ENCODE measurements around the gene CDK5R1.

The CDK5R1 gene

DNA sequence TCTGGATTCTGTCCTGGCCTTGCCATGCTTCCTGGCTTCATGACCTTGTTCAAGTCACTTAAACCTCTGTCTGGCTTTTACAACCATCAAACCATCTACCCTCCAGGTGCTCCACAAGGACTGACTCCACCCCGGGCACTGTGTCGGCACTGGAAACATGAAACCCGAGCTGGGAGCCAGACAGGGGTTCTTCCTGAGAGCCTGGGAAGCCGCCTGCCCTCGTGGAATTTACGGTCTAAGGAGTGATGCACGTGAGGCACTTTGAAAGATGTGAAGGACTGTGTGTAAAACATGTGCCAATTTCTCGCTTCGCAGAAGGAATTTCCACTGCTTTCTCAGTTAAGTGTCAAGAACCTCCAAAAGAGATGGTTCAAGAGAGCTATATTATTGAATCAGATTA is 11.6 kb downstream of the CDK5R1 start:
- Histone ChIP-seq H3K9ac (ENCODE audit: low read depth, low read length, poor library complexity, severe bottlenecking) (no peak overlapping the region), H3K9me2 (replicated peaks; ENCODE audit: low read depth, low read length) (no peaks in the 10 kb centered on the region), H3K36me3 (ENCODE audit: insufficient read depth, low read length) (no peaks in the 10 kb centered on the region), H3K4me3 (ENCODE audit: low read length, poor library complexity, severe bottlenecking) (no peak overlapping the region), H3K27me3 (ENCODE audit: insufficient read depth, low read length, poor library complexity, severe bottlenecking) (no peaks in the 10 kb centered on the region), H3K4me2 (ENCODE audit: low read depth, low read length, poor library complexity, severe bottlenecking) (no peak overlapping the region), H2AFZ (ENCODE audit: low read length) (no peak overlapping the region), H3K9me3 (ENCODE audit: insufficient read depth, low read depth, low read length) (no peaks in the 10 kb centered on the region), H3K79me2 (ENCODE audit: insufficient read depth, low read length) (no peaks in the 10 kb centered on the region), H3F3A (ENCODE audit: low read depth) (no peaks in the 10 kb centered on the region), H3K4me1 (ENCODE audit: insufficient read depth, low read length, poor library complexity, severe bottlenecking) (peaks cover 5% of the 10 kb centered on the region), H4K20me1 (ENCODE audit: insufficient read depth, low read length, poor library complexity, severe bottlenecking) (no peaks in the 10 kb centered on the region)
- TF ChIP-seq, protein P1, sequence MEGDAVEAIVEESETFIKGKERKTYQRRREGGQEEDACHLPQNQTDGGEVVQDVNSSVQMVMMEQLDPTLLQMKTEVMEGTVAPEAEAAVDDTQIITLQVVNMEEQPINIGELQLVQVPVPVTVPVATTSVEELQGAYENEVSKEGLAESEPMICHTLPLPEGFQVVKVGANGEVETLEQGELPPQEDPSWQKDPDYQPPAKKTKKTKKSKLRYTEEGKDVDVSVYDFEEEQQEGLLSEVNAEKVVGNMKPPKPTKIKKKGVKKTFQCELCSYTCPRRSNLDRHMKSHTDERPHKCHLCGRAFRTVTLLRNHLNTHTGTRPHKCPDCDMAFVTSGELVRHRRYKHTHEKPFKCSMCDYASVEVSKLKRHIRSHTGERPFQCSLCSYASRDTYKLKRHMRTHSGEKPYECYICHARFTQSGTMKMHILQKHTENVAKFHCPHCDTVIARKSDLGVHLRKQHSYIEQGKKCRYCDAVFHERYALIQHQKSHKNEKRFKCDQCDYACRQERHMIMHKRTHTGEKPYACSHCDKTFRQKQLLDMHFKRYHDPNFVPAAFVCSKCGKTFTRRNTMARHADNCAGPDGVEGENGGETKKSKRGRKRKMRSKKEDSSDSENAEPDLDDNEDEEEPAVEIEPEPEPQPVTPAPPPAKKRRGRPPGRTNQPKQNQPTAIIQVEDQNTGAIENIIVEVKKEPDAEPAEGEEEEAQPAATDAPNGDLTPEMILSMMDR (conservative IDR thresholded peaks at IDR 0.05; ENCODE audit: low read length) = no peak
- TF ChIP-seq EZH2phosphoT487 (IDR thresholded peaks at IDR 0.05; ENCODE audit: borderline replicate concordance) = no peak

DNA sequence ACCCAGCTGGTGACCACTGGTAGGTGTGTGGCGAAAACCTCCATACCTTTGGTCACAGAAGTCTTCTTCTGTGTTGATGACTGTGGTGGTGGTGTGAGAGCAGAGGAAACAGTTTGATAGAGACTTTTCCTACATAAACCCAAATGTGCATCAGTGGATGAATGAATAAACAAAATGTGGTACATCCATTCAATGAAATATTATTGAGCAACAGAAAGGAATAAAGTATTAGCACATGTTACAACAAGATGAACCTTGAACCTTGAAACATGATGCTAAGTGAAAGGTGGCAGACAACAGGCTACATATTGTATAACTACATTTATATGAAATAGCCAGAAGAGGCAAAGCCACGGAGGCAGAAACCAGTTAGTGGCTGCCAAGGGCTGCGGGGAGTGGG is 15.2 kb downstream of the CDK5R1 start:
- Histone ChIP-seq H4K20me1 (ENCODE audit: insufficient read depth, low read length, poor library complexity, severe bottlenecking) (no peaks in the 10 kb centered on the region), H3K36me3 (ENCODE audit: insufficient read depth, low read length) (no peaks in the 10 kb centered on the region), H3K9me2 (replicated peaks; ENCODE audit: low read depth, low read length) (no peaks in the 10 kb centered on the region), H2AFZ (ENCODE audit: low read length) (no peak overlapping the region), H3K9ac (ENCODE audit: low read depth, low read length, poor library complexity, severe bottlenecking) (no peak overlapping the region), H3K9me3 (ENCODE audit: insufficient read depth, low read depth, low read length) (no peaks in the 10 kb centered on the region), H3K27me3 (ENCODE audit: insufficient read depth, low read length, poor library complexity, severe bottlenecking) (no peaks in the 10 kb centered on the region), H3K4me2 (ENCODE audit: low read depth, low read length, poor library complexity, severe bottlenecking) (no peak overlapping the region), H3K4me1 (ENCODE audit: insufficient read depth, low read length, poor library complexity, severe bottlenecking) (peaks cover 14% of the 10 kb centered on the region), H3F3A (ENCODE audit: low read depth) (no peaks in the 10 kb centered on the region), H3K79me2 (ENCODE audit: insufficient read depth, low read length) (no peaks in the 10 kb centered on the region), H3K4me3 (ENCODE audit: low read length, poor library complexity, severe bottlenecking) (no peak overlapping the region)
- TF ChIP-seq EZH2phosphoT487 (IDR thresholded peaks at IDR 0.05; ENCODE audit: borderline replicate concordance) = no peak
- TF ChIP-seq, protein P1 (conservative IDR thresholded peaks at IDR 0.05; ENCODE audit: low read length) = no peak

DNA sequence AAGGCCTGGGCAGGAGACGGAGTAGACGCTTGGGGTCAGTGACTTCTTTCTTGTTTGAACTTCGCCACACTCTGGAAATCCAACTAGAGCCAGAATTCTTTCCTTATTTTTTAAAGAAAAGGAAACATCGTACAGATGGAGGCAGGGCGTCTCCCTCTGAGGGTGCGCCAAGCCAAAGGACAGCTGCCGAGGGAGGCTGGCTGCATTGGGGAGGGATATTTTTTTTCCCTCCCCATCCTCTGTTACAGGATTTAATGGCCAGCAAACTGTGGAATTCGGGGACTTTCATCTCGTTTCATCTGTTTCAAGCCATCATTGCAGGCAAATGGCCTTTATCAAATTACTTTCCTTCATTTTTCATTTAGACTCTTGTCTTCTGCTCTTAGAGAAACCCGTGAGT is 15.9 kb downstream of the CDK5R1 start:
- Histone ChIP-seq H2AFZ (ENCODE audit: low read length) (no peak overlapping the region), H4K20me1 (ENCODE audit: insufficient read depth, low read length, poor library complexity, severe bottlenecking) (no peaks in the 10 kb centered on the region), H3K36me3 (ENCODE audit: insufficient read depth, low read length) (no peaks in the 10 kb centered on the region), H3K4me2 (ENCODE audit: low read depth, low read length, poor library complexity, severe bottlenecking) (peak overlapping the region; percentile 33), H3K27me3 (ENCODE audit: insufficient read depth, low read length, poor library complexity, severe bottlenecking) (no peaks in the 10 kb centered on the region), H3K9me2 (replicated peaks; ENCODE audit: low read depth, low read length) (no peaks in the 10 kb centered on the region), H3K9ac (ENCODE audit: low read depth, low read length, poor library complexity, severe bottlenecking) (no peak overlapping the region), H3K9me3 (ENCODE audit: insufficient read depth, low read depth, low read length) (no peaks in the 10 kb centered on the region), H3F3A (ENCODE audit: low read depth) (no peaks in the 10 kb centered on the region), H3K4me3 (ENCODE audit: low read length, poor library complexity, severe bottlenecking) (no peak overlapping the region), H3K4me1 (ENCODE audit: insufficient read depth, low read length, poor library complexity, severe bottlenecking) (peaks cover 14% of the 10 kb centered on the region), H3K79me2 (ENCODE audit: insufficient read depth, low read length) (no peaks in the 10 kb centered on the region)
- TF ChIP-seq, protein P1 (conservative IDR thresholded peaks at IDR 0.05; ENCODE audit: low read length) = no peak
- no peak for TF ChIP-seq EZH2phosphoT487 (IDR thresholded peaks at IDR 0.05; ENCODE audit: borderline replicate concordance)
